NT2/D1 (cell line): ENCODE measurements around the gene DDX25.

Experiments
- DNase-seq: peaks from one replicate; pipeline ENCODE4 v3.0.0-alpha.2; 2011; ENCODE audit warnings: low read depth, low spot score
- H3K27me3 ChIP-seq: 2 replicates; pipeline ENCODE4 v1.6.0; 2011; ENCODE audit warnings: mild to moderate bottlenecking; ENCODE audit not compliant: insufficient read length, insufficient read depth
- H3K36me3 ChIP-seq: 2 replicates; pipeline ENCODE4 v1.6.1; 2011; ENCODE audit warnings: mild to moderate bottlenecking, low read length, mixed read lengths; ENCODE audit not compliant: insufficient read depth, insufficient read length
- H3K4me1 ChIP-seq: 2 replicates; pipeline ENCODE4 v1.5.1; 2011; ENCODE audit not compliant: insufficient read depth, insufficient read length
- H3K4me3 ChIP-seq: 2 replicates; pipeline ENCODE4 v1.5.1; 2011; ENCODE audit warnings: low read depth; ENCODE audit not compliant: insufficient read length
- H3K9ac ChIP-seq: 2 replicates; pipeline ENCODE4 v1.6.0; 2011; ENCODE audit warnings: low read depth; ENCODE audit not compliant: insufficient read length
- H3K9me3 ChIP-seq: 2 replicates; pipeline ENCODE4 v1.5.1; 2011; ENCODE audit warnings: mild to moderate bottlenecking, low read length; ENCODE audit not compliant: insufficient read depth
- SUZ12 ChIP-seq: IDR thresholded peaks from 2 replicates; pipeline ENCODE4 v1.6.1; 2011; ENCODE audit not compliant: insufficient read length, insufficient read depth; ENCODE audit errors: extremely low read depth
- YY1 ChIP-seq: IDR thresholded peaks from 2 replicates; pipeline ENCODE4 v1.6.1; 2011; ENCODE audit not compliant: insufficient read length, insufficient read depth
- ZNF274 ChIP-seq: IDR thresholded peaks from 2 replicates; pipeline ENCODE4 v1.6.1; 2011; ENCODE audit warnings: mild to moderate bottlenecking, low read depth, low read length

DDX25 gene

DNA sequence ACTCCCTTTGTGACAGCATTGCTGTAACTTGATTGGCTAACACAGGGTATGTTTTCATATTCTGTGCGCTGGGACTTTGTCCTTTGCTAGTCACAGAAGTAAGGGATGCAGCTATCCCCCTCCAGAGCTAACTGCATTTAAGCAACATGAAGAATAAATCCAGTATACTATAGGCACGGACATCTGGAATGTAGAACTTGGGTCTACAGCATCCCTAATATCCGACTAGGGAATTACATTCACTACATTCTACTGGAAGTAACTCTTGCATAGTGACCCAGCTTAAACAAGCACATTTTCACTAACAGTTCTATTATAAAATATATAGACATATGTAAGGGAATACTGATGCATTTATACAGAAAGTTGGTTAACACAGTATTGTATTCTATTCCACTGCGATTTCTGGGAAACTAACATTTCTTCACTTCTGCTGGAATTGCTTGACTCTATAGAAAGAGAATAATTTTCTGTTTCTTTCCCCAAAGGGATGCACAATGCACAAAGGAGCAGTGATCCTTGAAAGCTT, 54.6 kb downstream of the DDX25 start:
- no peaks in the 10 kb centered on the region for H3K27me3 ChIP-seq
- peaks cover 2% of the 10 kb centered on the region for H3K4me1 ChIP-seq
- no peak for TF ChIP-seq SUZ12
- no peak for TF ChIP-seq ZNF274
- no peak for TF ChIP-seq YY1
- H3K36me3 ChIP-seq = peaks cover 4% of the 10 kb centered on the region
- peaks cover 8% of the 10 kb centered on the region; the same call in 1 of the 2 replicates for H3K9me3 ChIP-seq
- H3K9ac ChIP-seq = no peak overlapping the region
- DNase-seq = no peak
- H3K4me3 ChIP-seq = no peak overlapping the region

DNA sequence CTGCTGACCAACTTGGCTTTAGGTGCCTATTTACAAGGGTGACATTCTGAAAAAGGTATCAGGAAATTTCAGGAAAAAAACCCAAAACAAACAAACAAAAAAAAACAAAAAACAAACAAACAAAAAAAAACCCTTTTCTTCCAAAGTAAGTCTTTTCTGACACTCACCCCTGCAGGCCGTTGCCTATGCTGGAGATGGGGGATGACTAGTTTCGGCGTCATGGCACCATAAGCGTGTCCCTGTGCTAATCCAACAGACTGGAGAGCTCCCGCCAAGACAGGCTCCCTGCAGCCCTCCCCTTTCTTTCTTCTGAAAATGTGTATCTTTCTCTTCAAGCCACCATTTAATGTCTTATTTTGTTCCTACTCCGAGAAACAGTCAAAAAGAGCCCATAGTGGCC, 55.2 kb downstream of the DDX25 start:
- Histone ChIP-seq H3K36me3 (peaks cover 4% of the 10 kb centered on the region), H3K9ac (no peak overlapping the region), H3K9me3 (peaks cover 8% of the 10 kb centered on the region; the same call in 1 of the 2 replicates), H3K4me3 (no peak overlapping the region), H3K27me3 (no peaks in the 10 kb centered on the region), H3K4me1 (peaks cover 2% of the 10 kb centered on the region)
- TF ChIP-seq ZNF274 = no peak
- DNase-seq = no peak

DNA sequence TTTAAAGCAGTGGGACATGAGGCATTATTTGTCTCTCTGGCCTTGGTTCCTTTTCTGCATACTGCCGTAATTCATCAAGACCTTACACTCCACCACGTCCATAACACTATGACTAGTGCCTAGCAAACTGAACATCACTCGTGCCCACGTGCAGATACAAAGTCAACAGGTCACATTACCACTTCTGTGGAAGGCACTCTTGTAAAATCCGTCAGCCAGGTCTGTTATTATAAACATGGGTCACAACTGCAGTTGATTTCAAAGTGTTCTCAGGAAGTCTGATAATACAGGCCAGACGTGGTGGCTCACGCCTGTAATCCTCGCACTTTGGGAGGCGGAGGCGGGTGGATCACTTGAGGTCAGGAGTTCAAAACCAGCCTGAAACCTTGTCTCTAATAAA, 55.6 kb downstream of the DDX25 start:
- Histone ChIP-seq H3K36me3 (peaks cover 4% of the 10 kb centered on the region), H3K4me1 (peaks cover 2% of the 10 kb centered on the region), H3K9ac (no peak overlapping the region), H3K4me3 (no peak overlapping the region), H3K9me3 (peaks cover 8% of the 10 kb centered on the region; the same call in 1 of the 2 replicates), H3K27me3 (no peaks in the 10 kb centered on the region)
- DNase-seq = no peak
- TF ChIP-seq ZNF274 (no peak), SUZ12 (no peak), YY1 (no peak)

DNA sequence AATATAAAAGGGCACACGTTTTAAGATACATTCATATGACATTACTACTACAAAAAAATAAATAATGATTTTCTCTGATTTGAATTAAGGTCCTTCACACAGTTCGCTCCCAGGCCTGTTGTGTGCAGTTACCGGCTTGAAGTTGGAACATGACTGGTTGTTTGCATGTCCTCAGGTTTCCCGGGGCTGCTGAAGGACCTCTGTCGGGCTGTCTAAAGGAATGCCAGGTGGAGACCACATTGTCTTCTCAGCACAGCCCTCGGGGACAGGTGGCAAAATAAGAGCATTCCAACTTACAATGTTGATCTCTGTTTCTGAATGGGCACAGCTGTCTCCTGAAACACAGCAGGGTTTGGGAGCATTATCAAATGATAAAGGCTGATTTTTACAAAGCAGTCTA, 56.5 kb downstream of the DDX25 start:
- no peak overlapping the region for H3K4me3 ChIP-seq
- H3K27me3 ChIP-seq = no peaks in the 10 kb centered on the region
- no peak for DNase-seq
- TF ChIP-seq YY1 (no peak), SUZ12 (no peak), ZNF274 (no peak)
- H3K36me3 ChIP-seq = peaks cover 4% of the 10 kb centered on the region
- no peak overlapping the region for H3K9ac ChIP-seq
- peaks cover 2% of the 10 kb centered on the region for H3K4me1 ChIP-seq
- peaks cover 8% of the 10 kb centered on the region; the same call in 1 of the 2 replicates for H3K9me3 ChIP-seq

DNA sequence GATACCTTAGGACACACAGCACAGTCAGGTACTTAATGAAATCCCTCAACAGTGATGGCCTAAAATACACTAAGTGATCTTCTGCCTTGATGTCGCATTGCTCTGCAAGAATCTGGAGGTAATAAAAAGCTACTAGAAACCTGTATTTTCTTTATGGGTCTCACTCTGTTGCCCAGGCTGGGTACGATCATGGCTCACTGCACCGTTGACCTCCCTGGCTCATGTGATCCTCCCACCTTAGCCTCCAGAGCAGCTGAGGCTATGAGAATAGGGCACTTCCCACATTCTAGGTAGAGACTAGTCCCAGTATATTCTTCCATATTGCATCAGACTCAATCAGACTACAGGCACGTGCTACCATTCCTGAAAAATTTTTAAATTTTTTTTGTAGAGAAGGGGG, 63.2 kb downstream of the DDX25 start:
- no peak for TF ChIP-seq YY1
- Histone ChIP-seq H3K27me3 (no peaks in the 10 kb centered on the region), H3K9ac (no peak overlapping the region), H3K4me3 (no peak overlapping the region), H3K9me3 (peaks cover 8% of the 10 kb centered on the region; the same call in 1 of the 2 replicates), H3K4me1 (no peaks in the 10 kb centered on the region), H3K36me3 (no peaks in the 10 kb centered on the region)
- DNase-seq = no peak

DNA sequence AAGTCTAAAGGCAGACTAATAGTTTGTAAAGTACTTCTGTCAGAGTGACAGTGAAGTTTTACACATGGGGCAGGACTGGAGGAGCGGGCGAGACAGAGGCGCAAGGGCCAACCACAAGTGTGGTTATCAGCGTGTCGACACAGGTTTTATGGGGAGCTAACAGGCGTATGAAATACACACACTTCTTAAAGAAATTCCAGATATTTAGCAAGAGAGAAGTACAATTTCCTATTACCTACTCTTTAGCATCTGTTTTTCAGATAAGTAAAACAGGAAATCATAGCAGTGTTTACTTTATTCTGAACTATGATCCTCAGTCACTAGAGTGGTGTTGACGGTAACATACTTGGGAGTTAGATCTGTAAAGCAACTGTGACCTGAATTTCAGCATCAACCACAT, 64.0 kb downstream of the DDX25 start:
- Histone ChIP-seq H3K4me3 (no peak overlapping the region), H3K4me1 (no peaks in the 10 kb centered on the region), H3K9ac (no peak overlapping the region), H3K27me3 (no peaks in the 10 kb centered on the region), H3K9me3 (peaks cover under 1% of the 10 kb centered on the region; the same call in 1 of the 2 replicates), H3K36me3 (no peaks in the 10 kb centered on the region)
- no peak for DNase-seq
- TF ChIP-seq SUZ12 (no peak), YY1 (no peak), ZNF274 (no peak)

DNA sequence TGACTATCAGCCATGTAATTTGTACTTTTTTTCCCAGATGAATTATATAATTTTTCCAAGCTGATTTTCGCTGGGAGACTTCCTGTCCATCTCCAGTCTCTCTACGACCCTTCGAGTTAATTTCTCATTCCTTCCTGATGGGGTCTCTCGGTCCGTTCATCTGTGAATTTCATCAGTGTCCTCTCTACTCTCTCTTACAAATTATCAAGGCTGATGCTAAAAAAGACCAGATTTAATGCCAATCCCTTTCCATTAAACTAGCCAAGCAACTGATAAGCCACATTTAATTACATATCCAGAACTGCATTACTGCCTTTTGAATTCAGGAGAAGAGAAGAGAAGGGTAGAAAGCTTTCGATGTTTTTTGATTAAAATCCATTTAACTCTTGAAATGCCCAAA, 67.3 kb downstream of the DDX25 start:
- H3K36me3 ChIP-seq = no peaks in the 10 kb centered on the region
- no peak for DNase-seq
- no peak overlapping the region for H3K4me3 ChIP-seq
- no peak for TF ChIP-seq SUZ12
- TF ChIP-seq ZNF274 = no peak
- no peak for TF ChIP-seq YY1
- H3K9ac ChIP-seq = no peak overlapping the region
- no peaks in the 10 kb centered on the region for H3K9me3 ChIP-seq
- no peaks in the 10 kb centered on the region for H3K4me1 ChIP-seq
- no peaks in the 10 kb centered on the region for H3K27me3 ChIP-seq

DNA sequence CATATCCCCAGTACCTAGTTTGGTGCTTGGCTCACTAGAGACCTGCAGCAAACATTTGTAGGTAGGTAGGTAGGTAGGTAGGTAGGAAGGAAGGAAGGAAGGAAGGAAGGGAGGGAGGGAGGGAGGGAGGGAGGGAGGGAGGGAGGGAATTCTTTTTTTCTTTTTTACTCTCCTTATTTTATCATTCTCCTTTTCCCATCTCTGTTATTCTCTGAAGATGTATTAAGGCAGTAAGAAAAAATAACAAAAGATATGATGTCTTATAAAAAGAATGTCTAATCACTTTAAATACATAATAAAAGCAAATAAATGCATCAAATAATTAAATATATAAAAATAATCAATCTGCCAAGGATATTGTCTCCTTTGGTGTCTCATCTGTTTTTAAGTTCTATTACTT, 70.0 kb downstream of the DDX25 start:
- TF ChIP-seq ZNF274 = no peak
- TF ChIP-seq YY1 = no peak
- no peak for TF ChIP-seq SUZ12

More for the DNA sequence above, 70.0 kb downstream of the DDX25 start:
- Histone ChIP-seq H3K27me3 (no peaks in the 10 kb centered on the region), H3K9me3 (no peaks in the 10 kb centered on the region), H3K36me3 (no peaks in the 10 kb centered on the region), H3K4me1 (no peaks in the 10 kb centered on the region), H3K4me3 (no peak overlapping the region), H3K9ac (no peak overlapping the region)
- no peak for DNase-seq
